GM12873 (cell line): ENCODE results near the gene SLC25A21.

Source experiments
- TF ChIP-seq, protein P1 (sequence below): IDR thresholded peaks from 2 replicates; pipeline ENCODE4 v1.5.1; 2012; ENCODE audit warnings: low read depth, mild to moderate bottlenecking, moderate library complexity, low read length, control low read depth; ENCODE audit not compliant: insufficient read depth; ENCODE audit errors: missing control alignments

The SLC25A21 gene

DNA sequence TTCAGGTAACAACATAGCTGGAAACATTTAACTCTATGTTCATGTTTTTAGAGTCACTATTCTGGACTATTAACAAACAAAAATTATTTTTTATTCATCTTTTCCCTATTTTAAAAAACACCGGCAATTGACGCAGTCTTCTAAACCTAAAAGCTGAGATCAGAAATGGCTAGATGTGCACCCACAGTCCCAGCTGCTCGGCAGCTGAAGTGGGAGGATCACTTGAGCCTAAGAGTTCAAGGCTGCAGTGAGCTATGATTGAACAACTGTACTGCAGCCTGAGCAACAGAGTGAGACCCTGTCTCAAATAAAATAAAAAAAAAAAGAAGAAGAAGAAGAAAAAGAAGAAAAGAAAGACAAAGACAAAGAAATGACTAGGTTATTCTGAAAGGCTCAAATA, 446.3 kb downstream of the SLC25A21 start:
- TF ChIP-seq, protein P1, sequence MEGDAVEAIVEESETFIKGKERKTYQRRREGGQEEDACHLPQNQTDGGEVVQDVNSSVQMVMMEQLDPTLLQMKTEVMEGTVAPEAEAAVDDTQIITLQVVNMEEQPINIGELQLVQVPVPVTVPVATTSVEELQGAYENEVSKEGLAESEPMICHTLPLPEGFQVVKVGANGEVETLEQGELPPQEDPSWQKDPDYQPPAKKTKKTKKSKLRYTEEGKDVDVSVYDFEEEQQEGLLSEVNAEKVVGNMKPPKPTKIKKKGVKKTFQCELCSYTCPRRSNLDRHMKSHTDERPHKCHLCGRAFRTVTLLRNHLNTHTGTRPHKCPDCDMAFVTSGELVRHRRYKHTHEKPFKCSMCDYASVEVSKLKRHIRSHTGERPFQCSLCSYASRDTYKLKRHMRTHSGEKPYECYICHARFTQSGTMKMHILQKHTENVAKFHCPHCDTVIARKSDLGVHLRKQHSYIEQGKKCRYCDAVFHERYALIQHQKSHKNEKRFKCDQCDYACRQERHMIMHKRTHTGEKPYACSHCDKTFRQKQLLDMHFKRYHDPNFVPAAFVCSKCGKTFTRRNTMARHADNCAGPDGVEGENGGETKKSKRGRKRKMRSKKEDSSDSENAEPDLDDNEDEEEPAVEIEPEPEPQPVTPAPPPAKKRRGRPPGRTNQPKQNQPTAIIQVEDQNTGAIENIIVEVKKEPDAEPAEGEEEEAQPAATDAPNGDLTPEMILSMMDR, result no peak

DNA sequence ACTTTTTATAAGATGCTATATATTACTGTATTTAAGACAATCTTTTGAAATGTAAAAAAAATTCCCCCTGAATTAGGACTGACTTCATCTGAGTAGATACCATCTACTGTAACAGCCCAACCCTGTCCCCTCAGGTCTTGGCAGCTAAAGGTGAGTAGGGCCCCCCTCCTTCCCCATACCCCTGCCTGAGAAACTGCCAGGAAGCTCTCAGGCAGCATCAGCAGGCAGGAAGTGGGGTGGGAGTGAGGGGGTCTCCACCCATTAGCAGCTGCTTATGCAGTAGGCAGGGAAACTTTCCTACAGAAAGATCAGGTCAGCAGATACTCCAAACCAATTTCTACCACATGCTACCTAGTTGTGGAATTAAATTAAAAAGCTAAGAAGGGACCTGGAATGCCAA, 448.2 kb downstream of the SLC25A21 start:
- TF ChIP-seq, protein P1, result no peak

DNA sequence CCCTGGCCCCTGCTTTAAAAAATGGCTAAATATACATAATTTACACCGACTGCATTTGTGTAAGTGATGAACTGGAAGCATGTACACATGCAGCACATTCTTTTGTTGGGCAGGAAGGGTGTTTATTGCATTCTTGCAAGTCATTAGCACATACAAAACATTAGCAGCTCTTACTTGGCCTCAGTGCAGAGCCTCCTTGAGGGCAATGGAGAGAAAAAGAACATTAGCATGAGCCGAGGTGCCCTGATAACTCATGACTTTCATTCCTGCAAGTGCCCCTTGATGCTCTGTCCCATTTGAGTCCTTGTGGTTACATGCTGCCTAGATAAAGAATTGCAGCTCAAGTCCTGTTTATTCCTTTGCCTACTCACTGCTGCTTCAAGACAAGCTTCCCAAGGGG, 448.9 kb downstream of the SLC25A21 start:
- TF ChIP-seq, protein P1, result no peak

DNA sequence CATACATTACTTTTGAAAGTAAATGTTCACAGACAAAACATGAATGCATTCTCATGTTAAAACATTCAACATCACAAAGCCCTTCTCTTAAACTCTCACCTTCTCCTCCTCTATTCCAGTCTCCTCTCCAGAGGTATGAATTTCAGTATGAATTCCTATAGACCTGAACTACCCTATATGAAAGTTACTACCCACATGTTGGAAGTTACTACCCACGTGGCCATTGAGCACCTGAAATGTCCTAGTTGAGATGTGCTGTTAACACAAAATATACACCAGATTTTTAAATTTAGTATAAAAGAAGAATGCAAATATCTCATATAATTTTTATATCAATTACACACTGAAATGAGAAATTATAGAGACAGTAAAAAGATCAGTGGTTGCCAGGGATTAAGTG, 450.5 kb downstream of the SLC25A21 start:
- TF ChIP-seq, protein P1, result no peak

DNA sequence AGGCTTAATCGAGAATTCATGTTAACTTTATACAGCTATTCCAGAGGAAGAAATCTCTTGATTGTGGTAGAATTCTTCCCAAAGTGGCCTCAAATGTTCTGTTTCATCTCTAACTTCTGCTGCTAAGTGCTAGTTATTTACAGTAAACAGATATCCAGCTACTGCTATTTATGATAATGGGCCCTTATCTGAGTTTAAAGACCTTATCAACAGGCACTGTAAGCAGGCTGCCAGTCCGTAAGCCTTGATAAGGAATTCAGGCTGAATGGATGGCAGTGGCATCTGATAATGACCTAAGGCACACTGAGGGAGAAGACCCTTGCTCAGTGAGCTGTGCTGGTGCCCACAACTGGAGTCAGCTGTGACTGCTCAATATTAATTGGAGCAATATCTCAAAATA, 451.7 kb downstream of the SLC25A21 start:
- TF ChIP-seq, protein P1, result no peak

DNA sequence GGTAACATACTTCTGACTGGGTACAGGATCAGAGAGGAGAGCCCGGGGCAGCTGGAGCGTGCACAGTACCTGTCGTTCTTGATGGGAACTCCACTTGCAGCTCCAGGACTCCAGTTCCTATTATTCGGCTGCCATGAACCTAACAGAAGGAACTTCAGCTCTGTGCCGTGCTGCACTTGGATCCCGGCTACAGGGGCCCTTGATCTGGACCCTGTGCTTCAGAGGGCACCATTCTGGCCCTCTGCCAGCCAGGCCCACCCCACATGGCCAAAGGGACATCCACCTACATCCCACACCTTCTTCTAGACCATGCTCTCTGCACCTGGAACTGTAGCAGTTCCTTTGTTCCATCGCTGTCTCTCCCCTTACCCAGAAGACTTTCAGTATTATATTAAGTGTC, 452.6 kb downstream of the SLC25A21 start:
- TF ChIP-seq, protein P1, result no peak

DNA sequence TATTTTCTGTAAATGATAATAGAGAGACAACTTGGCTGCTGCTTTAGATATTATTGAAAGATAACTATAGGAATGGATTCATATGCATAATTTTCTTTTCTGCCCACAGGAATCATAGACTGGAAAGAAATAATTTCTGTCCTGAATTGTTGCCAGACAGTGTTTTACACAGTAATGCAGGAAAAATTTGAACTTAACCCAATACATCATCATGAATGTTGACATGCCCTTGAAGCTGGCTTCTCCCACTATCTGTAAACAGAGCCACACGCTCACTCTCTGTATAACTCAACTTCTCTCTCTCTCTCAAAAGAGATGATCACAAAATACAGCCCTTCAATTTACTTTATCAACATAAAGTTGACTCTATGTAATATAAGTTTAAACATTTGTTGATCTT, 454.2 kb downstream of the SLC25A21 start:
- TF ChIP-seq, protein P1, result no peak

DNA sequence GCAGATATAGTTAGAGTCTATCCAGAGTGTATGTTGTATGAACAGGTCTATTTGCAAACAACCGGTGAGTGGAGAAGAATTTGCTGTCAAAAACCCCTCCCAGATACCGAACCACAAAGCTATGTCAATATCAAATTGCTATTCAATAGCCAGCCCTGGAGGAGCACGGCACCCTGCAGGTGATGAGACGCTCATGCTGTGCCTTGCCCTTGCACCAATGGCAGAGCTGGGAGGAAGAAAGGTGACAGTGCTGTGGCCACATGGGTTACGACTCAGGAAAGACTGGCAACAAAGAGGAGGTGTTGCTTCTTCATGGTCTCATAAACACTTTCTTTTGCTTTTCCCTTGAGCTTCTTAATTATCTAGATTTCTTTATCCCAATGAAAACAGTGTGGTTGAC, 455.0 kb downstream of the SLC25A21 start:
- TF ChIP-seq, protein P1, result no peak
